GM19193 (cell line): ENCODE measurements around the gene ATP8B2.

Experiments used
- POLR2A ChIP-seq: IDR thresholded peaks from 4 replicates; pipeline ENCODE4 v1.6.1; 2011; ENCODE audit not compliant: insufficient read depth, insufficient read length; ENCODE audit errors: extremely low read depth

The ATP8B2 gene

GRCh38 chr1:154342132-154342531 is 16.8 kb downstream of the ATP8B2 start:
- no peak for TF ChIP-seq POLR2A

- TF ChIP-seq POLR2A, result no peak
Observed at GRCh38 chr1:154342836-154343472, 17.6 kb downstream of the ATP8B2 start.

- TF ChIP-seq POLR2A, result no peak
Observed at GRCh38 chr1:154344977-154345837, 19.9 kb downstream of the ATP8B2 start.

- TF ChIP-seq POLR2A, result no peak
Observed at GRCh38 chr1:154346276-154346917, 21.1 kb downstream of the ATP8B2 start.

- no peak for TF ChIP-seq POLR2A
Observed at GRCh38 chr1:154347961-154348360, 22.6 kb downstream of the ATP8B2 start.

- no peak for TF ChIP-seq POLR2A
Observed at GRCh38 chr1:154348429-154349076, 23.2 kb downstream of the ATP8B2 start.

GRCh38 chr1:154349121-154349520 is 23.8 kb downstream of the ATP8B2 start:
- TF ChIP-seq POLR2A, result no peak

- TF ChIP-seq POLR2A, result no peak
Observed at GRCh38 chr1:154350383-154350782, 25.1 kb downstream of the ATP8B2 start.

GRCh38 chr1:154351363-154352068 is 26.2 kb downstream of the ATP8B2 start:
- no peak for TF ChIP-seq POLR2A

GRCh38 chr1:154352245-154352580 is 26.9 kb downstream of the ATP8B2 start:
- TF ChIP-seq POLR2A, result no peak

- TF ChIP-seq POLR2A, result no peak
Observed at GRCh38 chr1:154352581-154353459, 27.5 kb downstream of the ATP8B2 start.

- no peak for TF ChIP-seq POLR2A
Observed at GRCh38 chr1:154353460-154353904, 28.2 kb downstream of the ATP8B2 start.

- TF ChIP-seq POLR2A, result no peak
Observed at GRCh38 chr1:154353966-154354365, 28.6 kb downstream of the ATP8B2 start.

GRCh38 chr1:154358519-154358918 is 33.2 kb downstream of the ATP8B2 start:
- TF ChIP-seq POLR2A, result no peak
